ENCODE data around the gene PTPN14. TPM values are rescaled to one million over a fixed set of nuclear protein-coding genes. Genes with fewer than 3 reads are reported as not detected.
"Not testable (repeated sequence)": the region's sequence is repeated elsewhere in the genome, so short reads cannot be mapped to it uniquely, and the experiment has no call there.

PTPN14 gene
- polyA plus RNA-seq, 6 donors from 2014 or later, result 0.04 to 0.05 (median 0.04) TPM; not detected in 3

DNA sequence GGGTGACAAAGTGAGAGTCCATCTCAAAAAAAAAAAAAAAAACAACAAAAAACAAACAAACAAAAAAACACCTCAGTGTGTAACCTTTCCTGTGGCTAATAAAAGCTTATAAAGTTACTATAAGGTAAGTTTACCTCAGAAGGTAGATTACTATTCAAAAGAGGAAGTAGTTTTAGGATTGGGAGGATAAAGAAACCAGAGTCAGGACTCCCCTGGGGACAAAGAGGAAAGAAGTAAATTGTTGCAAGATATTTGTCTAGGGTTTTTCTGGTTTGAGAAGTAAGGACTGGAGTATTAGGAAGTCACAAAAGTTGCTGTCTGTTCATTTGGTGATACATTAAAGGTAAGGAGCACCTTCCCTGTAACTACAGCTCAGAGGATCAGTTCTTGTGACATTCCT is 27.8 kb upstream of the PTPN14 start:
- ATAC-seq (ENCODE audit: low read depth in 2 of 2) (peak; percentile 55), DNase-seq (peak; percentile 14)
- H3K4me3 Mint-ChIP-seq, result no peak overlapping the region
- peaks cover 5 to 15% (median 7%) of the 10 kb centered on the region in 3 donors for H3K27me3 Mint-ChIP-seq
- H3K36me3 Mint-ChIP-seq, result peaks cover 11 to 13% of the 10 kb centered on the region in 2 donors
- no peak overlapping the region for H3K27ac Mint-ChIP-seq
- peaks cover 4 to 5% (median 4%) of the 10 kb centered on the region in 3 donors for H3K4me1 Mint-ChIP-seq
- H3K9me3 Mint-ChIP-seq, result peaks cover 7 to 40% (median 21%) of the 10 kb centered on the region in 7 donors

DNA sequence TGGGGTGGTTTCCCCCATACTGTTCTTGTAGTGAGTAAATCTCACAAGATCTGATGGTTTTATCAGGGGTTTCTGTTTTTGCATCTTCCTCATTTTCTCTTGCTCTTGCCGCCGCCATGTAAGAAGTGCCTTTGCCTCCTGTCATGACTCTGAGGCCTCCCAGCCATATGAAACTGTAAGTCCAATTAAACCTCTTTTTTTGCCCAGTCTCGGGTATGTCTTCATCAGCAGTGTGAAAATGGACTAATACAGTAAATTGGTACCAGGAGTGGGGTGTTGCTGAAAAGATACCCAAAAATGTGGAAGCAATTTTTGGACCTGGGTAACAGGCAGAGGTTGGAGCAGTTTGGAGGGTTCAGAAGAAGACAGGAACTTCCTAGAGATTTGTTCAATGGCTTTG is 24.7 kb upstream of the PTPN14 start:
- not testable (repeated sequence) for ATAC-seq (ENCODE audit: low read depth in 2 of 2); H3K4me3 Mint-ChIP-seq; H3K27ac Mint-ChIP-seq; H3K27me3 Mint-ChIP-seq; DNase-seq; H3K4me1 Mint-ChIP-seq
- peaks cover 7 to 40% (median 23%) of the 10 kb centered on the region in 7 donors for H3K9me3 Mint-ChIP-seq
- peaks cover 11 to 13% of the 10 kb centered on the region in 2 donors for H3K36me3 Mint-ChIP-seq

DNA sequence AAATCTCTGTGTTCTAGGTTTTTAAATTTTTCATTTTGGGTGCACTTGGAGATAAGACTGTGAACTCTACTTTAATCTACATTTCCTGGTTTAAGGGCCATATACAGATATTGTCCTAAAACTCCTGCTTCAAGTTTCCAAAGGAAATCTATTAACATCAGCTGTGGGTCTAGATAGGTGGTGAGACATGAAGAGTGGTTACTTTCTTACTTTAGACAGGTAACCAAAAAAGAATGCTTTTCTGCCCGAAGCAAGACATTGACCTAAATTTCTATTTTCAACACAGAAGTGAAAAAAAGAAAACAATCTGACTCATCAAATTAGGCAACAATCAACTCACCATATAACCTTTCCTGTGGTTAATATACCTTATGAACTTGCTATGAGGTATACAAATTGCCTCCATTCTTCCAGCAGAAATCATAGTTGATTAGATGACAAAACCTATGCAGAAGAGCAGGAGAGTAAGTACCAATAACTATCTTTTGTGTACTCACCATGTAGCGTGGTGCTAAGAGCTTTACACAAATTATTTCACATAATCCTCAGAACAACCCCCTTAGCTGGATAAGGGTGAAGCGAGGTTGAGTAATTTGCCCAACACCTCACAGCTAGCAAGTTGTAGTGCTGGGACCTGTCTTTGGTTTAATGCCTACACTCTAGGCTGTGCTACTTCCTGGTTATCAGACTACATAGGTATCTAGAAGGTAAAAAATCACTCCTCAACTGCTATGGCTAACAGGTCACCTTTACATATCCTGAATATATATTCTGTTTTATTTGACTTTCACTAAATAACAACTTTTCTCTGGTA is 23.4 kb upstream of the PTPN14 start:
- Mint-ChIP-seq H3K27ac (no peak overlapping the region), H3K4me1 (peaks cover under 1 to 5% (median 4%) of the 10 kb centered on the region in 3 donors), H3K4me3 (no peak overlapping the region), H3K9me3 (peaks cover 7 to 40% (median 23%) of the 10 kb centered on the region in 7 donors), H3K27me3 (peaks cover 4 to 16% (median 5%) of the 10 kb centered on the region in 3 donors), H3K36me3 (peaks cover 11 to 13% of the 10 kb centered on the region in 2 donors)
- DNase-seq (no peak), ATAC-seq (ENCODE audit: low read depth in 2 of 2) (no peak)

DNA sequence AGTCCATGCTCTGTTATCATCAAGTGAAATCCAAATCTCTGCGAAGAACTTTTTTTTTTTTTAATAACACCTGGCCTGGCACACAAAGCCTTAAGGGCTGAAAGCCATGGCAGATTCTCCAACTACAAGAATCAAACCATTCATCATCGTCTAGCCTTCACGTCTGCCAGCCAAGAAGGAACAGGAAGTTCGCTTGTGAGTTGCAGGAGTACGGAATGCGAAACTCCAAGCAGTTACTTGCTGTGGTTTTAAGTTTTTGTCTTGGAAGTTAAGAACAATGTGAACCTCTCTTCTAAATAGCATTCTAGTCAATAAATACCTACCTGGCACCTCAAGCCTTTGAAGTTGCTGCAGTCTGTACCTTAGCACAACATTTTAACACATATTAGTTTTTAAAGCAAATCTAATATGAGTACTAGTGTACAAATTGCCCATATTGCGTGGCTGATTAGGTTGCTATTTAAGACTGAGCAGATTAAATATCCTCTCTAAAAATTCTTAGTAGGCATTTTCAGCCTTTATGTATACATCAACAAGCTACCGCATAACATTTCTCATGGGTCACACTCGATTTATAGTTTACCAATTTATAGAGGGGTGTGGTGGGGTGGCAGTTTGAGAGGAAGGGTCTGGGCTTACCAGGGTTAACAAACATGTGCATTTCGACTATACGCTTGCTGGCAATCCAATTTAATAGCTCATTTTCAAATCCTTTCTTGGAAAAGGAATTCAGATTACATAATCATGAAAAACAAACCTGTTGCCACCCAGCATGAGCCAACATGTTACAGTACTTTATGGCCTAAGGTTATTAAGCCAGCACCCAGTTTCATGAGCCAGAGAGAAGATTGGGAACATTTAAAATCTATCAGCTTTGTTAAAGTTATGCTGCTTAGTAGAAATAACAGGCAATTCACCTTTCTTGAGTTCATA is 22.2 kb upstream of the PTPN14 start:
- Mint-ChIP-seq H3K4me3 (no peak overlapping the region), H3K4me1 (no peaks in the 10 kb centered on the region), H3K27me3 (peaks cover 8 to 28% (median 12%) of the 10 kb centered on the region in 3 donors), H3K9me3 (peaks cover 11 to 40% (median 23%) of the 10 kb centered on the region in 7 donors), H3K27ac (no peak overlapping the region), H3K36me3 (peaks cover 11 to 13% of the 10 kb centered on the region in 2 donors)
- DNase-seq (no peak), ATAC-seq (ENCODE audit: low read depth in 2 of 2) (no peak)

DNA sequence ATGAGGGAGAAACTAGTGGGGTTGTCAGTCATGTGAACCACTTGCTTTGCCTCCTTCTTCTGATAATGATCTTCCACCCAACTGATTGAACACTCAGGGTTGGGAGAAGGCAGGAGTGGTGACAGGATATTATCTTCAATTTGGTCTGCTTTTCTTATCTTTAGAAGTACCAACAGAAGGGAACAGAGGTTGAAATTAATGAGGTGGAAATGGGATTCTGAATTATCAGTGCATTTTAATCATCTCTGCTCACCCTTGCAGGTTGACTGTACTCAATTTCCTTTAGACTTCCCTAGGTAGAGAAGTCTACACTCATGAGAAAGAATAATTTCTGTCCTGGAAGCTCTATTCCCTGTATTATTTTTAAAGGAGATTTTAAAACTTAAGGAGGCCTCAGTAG is 19.9 kb upstream of the PTPN14 start:
- H3K27ac Mint-ChIP-seq, result no peak overlapping the region
- ATAC-seq (ENCODE audit: low read depth in 2 of 2) (no peak), DNase-seq (no peak)
- peaks cover 3 to 21% (median 15%) of the 10 kb centered on the region in 7 donors for H3K9me3 Mint-ChIP-seq
- H3K4me3 Mint-ChIP-seq, result no peak overlapping the region
- H3K4me1 Mint-ChIP-seq, result no peaks in the 10 kb centered on the region
- peaks cover 12 to 33% (median 15%) of the 10 kb centered on the region in 3 donors for H3K27me3 Mint-ChIP-seq
- H3K36me3 Mint-ChIP-seq, result peaks cover 6 to 7% of the 10 kb centered on the region in 2 donors

DNA sequence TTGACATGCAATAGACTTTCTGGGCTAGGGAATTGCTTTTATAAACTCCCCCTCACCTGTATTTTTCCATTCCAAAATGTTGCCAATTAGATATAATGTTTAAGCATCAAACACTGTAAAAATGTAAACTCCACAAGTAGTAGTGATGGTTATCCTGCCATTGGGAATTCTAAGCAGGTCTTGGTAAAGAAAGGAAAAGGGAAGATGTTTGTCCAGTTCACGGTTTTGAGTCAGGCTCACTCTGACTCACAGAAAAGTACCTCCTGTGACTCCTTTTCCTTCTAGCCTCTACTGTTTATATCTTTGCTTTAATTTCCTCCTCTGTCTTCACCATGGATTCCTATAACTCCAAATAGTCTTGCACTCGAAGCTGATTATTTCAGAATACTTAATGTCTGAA is 19.0 kb upstream of the PTPN14 start:
- Mint-ChIP-seq H3K4me1 (no peaks in the 10 kb centered on the region), H3K27ac (no peak overlapping the region), H3K27me3 (peaks cover 12 to 33% (median 12%) of the 10 kb centered on the region in 3 donors), H3K36me3 (no peaks in the 10 kb centered on the region), H3K9me3 (peaks cover 0 to 12% (median 6%) of the 10 kb centered on the region in 7 donors), H3K4me3 (no peak overlapping the region)
- DNase-seq, result no peak
- ATAC-seq (ENCODE audit: low read depth in 2 of 2), result no peak

DNA sequence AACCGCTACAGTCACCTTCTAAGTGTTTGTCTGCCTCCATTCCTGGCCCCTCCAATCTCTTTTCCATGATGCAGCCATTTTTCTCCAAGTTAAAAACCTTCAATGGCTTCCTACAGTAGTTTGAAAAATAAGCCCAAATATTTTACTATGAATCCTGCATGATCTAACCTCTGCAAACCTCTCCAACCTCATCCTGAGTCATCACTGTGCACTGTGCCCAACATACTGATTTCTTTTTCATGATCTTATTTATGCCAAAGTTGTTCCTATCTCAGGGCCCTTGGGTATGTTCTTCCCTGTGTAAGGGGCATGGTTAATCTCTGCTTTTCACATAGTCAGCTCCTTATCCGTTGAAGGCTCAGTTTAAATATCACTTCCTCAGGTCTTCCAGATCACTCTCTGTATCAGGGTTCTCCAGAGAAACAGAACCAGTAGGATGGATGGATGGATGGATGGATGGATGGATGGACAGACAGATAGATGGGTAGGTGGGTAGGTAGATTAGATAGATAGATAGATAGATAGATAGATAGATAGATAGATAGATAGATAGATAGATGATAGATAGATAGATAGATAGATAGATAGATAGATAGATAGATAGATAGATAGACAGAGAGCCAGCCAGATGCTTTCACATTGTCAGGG is 18.1 kb upstream of the PTPN14 start:
- Mint-ChIP-seq H3K27me3 (peaks cover 12 to 33% (median 12%) of the 10 kb centered on the region in 3 donors), H3K4me1 (no peaks in the 10 kb centered on the region), H3K27ac (no peak overlapping the region), H3K36me3 (no peaks in the 10 kb centered on the region), H3K9me3 (peaks cover 0 to 6% (median 2%) of the 10 kb centered on the region in 7 donors), H3K4me3 (peak overlapping the region in 1 of 8 donors; percentile 0)
- DNase-seq, result no peak
- no peak for ATAC-seq (ENCODE audit: low read depth in 2 of 2)

DNA sequence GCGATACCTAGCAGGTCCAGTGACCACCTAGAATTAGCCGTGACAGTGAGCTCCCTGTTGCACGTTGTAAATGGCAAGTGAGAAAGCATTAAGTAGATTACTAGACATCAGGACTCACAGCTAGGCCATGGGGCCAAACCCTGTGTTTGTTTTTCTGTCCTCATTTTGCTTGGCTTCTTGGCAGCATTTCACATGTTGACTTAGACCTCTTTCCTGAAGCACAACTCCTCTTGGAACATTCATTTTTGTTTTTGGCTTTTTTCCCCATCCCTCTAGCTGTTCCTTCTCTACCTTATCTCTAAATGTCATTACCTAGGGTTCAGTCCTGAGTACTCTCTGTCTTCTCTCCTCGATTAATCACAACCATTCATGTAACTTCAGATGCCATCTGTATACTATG is 16.9 kb upstream of the PTPN14 start:
- DNase-seq, result no peak
- Mint-ChIP-seq H3K4me3 (no peak overlapping the region), H3K9me3 (peaks cover 0 to 5% (median 0%) of the 10 kb centered on the region in 7 donors), H3K36me3 (no peaks in the 10 kb centered on the region), H3K27me3 (peaks cover 12 to 33% (median 12%) of the 10 kb centered on the region in 3 donors), H3K27ac (no peak overlapping the region), H3K4me1 (no peaks in the 10 kb centered on the region)
- no peak for ATAC-seq (ENCODE audit: low read depth in 2 of 2)

DNA sequence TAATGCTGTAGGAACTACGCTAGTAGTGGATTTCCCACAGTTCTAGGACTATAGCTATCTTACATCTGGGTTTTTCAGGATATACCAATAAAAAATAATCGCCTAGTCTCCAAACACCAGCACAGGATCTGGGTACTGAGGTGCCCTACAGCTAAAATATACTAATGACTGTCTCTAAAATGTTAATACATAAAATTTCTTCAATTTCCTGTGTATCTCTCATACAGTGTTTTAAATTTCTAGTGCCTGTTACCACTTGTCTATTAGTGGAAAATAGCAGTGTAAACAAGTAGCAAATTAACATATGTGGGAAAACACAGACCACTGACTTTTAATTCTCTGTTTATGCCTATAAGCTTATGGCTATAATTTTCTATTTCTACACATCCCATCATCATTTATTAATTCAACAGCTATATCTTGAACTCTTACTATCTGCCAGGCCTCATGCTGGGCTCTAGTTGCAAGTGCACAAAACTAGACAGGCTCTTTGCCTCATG is 16.1 kb upstream of the PTPN14 start:
- Mint-ChIP-seq H3K9me3 (peaks cover 0 to 5% (median 0%) of the 10 kb centered on the region in 7 donors), H3K27me3 (peaks cover 12 to 33% (median 12%) of the 10 kb centered on the region in 3 donors)

DNA sequence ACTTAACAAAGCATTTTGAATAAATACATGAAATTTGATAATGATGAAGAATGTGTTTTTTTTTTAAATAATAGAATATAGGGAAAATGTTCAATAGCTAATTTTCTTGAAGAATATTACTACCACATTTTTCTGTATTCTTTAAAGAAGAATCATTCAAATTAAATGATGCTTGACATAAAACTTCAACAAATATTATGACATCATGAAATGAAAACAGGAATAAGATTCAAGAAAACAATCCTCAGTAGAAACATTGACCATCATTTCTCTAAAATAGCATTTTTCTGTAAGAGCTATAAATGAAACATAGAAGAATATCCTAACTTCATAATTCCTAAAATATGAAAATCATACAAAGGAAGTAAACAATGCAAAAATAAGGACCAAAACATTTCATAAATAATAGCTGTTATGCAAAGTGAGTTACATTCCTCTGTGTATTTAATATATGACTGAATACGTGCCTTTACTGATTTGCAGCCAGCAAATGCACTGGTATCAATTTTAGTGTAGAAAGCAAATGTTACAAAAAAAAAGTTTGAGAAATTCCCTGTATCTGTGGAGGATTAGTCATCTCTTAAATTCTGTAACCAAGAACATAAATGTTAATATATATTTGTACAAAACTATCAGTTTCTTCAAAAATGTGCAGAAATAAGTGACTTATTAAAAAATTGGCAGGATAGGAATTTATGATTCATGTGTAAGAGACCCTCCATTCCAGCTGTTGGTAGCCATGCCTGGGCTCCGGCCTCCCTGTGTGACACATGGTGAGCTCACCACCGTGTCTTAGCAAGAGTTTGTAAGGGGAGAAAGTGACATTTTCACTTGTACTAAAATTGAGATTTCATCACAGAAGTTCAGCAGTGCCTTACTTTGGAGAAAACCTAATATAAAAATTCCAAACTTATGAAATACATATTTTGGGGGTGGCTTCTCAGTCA is 15.0 kb upstream of the PTPN14 start:
- peaks cover 0 to 5% (median 0%) of the 10 kb centered on the region in 7 donors for H3K9me3 Mint-ChIP-seq
- H3K36me3 Mint-ChIP-seq, result no peaks in the 10 kb centered on the region
- DNase-seq (no peak), ATAC-seq (ENCODE audit: low read depth in 2 of 2) (no peak)
- H3K4me1 Mint-ChIP-seq, result no peaks in the 10 kb centered on the region
- no peak overlapping the region for H3K27ac Mint-ChIP-seq
- H3K4me3 Mint-ChIP-seq, result no peak overlapping the region
- H3K27me3 Mint-ChIP-seq, result peaks cover 20 to 31% (median 23%) of the 10 kb centered on the region in 3 donors

More for the DNA sequence above, 16.1 kb upstream of the PTPN14 start:
- DNase-seq, result no peak
- no peaks in the 10 kb centered on the region for H3K4me1 Mint-ChIP-seq
- H3K4me3 Mint-ChIP-seq, result no peak overlapping the region
- ATAC-seq (ENCODE audit: low read depth in 2 of 2), result no peak
- no peak overlapping the region for H3K27ac Mint-ChIP-seq
- H3K36me3 Mint-ChIP-seq, result no peaks in the 10 kb centered on the region

DNA sequence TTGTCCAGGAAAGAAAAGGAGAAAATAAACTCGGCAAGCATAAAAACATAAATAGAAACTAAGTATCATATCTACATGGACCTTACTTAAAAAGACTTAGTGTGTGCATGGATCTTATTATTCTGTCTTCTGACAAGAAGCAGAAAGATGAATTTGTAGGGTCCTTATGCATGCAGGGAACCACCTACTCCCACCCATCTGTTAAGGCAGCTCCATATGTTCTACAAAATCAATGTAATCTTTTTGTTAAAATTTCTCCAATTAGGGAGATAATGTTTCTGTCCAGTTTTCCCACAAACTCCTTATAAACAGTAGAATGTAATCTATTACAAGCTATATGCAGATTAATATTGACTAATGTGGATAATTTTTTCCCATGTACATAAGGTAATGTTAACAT is 13.9 kb upstream of the PTPN14 start:
- Mint-ChIP-seq H3K27me3 (peaks cover 20 to 31% (median 26%) of the 10 kb centered on the region in 3 donors), H3K9me3 (peaks cover 0 to 5% (median 0%) of the 10 kb centered on the region in 7 donors), H3K4me1 (no peaks in the 10 kb centered on the region), H3K27ac (no peak overlapping the region), H3K36me3 (no peaks in the 10 kb centered on the region), H3K4me3 (no peak overlapping the region)
- DNase-seq, result no peak
- ATAC-seq (ENCODE audit: low read depth in 2 of 2), result no peak

DNA sequence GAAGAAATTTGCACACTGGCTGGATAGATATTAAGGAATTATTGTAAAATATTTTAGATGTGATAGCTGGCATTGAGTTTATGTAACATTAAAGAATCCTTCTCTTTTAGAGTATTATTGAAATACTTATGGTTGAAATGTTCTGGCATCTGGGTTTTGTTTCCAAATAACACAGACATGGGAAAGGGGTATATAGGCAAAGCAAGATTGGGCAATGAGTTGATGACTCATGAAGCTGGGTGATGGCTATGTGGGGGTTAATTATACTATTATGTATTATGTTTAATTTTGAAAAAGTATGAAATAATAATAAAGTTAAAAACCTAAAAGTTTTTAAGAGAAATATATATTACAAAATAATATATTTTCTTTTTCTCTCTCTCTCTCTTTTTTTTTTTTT is 12.5 kb upstream of the PTPN14 start:
- Mint-ChIP-seq H3K9me3 (no peaks in the 10 kb centered on the region), H3K27ac (no peak overlapping the region), H3K4me3 (no peak overlapping the region), H3K4me1 (no peaks in the 10 kb centered on the region), H3K27me3 (peaks cover 13 to 31% (median 28%) of the 10 kb centered on the region in 3 donors), H3K36me3 (no peaks in the 10 kb centered on the region)
- no peak for DNase-seq
- no peak for ATAC-seq (ENCODE audit: low read depth in 2 of 2)

All from naive B cell (primary cell).